ENCODE results near the gene WDR11.
"Not testable (repeated sequence)": the region's sequence is repeated elsewhere in the genome, so short reads cannot be mapped to it uniquely, and the experiment has no call there.

WDR11 gene

DNA sequence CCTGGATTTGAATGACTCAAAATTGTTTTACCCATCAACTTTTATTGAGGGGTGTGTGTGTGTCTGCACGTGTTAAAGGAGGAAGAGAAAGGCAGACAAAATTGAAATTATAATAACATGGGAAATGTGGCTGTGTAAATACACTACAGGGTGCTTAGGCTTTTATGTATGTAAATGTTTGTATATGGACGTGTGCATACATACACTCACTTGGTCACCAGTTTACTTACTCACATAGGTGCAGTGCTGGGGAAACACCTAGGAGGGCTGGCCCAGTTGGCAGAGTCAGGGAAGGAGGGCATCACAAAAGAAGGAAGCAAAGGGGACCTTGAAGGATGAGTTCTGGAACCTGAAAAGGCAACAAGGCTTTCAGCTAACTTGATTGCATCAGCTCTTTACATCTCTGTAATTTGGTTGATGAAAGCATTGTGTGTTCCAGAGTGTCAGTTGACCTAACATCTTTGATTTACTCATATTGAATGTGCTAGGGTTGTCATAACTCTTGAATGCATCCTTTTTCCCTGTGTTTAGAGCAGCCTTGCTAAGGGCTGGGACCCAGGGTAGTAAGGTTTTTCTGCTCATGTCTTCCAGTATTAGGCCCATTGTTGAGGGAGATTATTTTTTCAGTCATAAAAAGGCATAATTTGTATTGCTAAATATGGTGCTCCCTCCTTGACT, 10.2 kb downstream of the WDR11 start:
- DNase-seq (ENCODE audit: low read depth) = no peak

DNA sequence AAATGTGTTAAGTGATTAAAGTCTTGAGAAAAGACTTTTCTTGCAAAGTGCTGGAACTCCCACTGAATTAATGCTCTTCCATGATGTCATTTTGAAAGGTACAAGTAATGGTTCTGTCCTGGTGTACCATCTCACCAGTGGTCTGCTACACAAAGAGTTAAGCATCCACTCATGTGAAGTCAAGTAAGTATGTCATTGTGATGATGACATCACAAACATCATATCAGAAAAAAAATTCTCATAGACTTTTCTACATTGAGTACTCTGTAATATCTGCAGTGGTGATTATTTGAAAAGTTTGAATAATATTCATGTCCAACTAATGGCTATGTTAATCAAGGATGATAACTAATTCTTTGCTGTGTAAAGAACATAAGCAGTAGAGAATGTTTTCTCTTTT, 22.6 kb downstream of the WDR11 start:
- no peak for DNase-seq (ENCODE audit: low read depth)

DNA sequence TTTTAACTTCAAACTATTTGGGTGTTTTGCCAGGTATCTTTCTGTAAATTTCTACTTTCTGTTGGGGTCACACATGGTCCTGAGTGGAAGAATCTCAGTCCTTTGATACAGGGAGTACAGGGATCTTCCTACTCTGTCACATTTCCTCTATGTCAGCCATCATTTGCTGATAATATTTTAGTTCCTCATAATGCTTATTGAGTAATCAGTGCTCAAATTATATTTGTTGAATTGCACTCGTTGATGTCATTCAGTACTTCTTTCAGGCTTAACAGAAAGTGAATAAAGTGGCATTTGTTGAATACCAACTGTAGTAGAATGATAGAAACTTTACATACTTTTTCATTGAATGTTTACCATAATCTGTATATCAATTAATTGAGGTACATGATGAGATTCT, 31.9 kb downstream of the WDR11 start:
- DNase-seq (ENCODE audit: low read depth) = no peak

DNA sequence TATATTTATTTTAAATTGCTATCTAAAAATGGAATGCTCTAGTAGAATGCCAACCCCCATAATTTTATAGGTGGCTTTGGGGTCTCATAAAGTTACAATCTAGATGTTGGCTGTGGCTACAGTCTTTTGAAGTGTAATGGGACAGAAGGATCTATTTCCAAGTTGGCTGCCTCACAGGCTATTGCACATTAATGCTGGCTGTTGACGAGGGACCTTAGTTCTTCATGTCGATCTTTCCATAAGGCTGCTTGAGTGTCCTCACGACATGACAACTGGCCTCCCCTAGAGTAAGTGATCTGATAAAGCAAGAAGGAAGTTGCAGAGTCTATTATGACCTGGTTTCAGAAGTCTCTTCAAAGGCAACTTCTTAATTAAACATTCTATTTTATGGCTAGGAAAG, 36.3 kb downstream of the WDR11 start:
- no peak for DNase-seq (ENCODE audit: low read depth)

DNA sequence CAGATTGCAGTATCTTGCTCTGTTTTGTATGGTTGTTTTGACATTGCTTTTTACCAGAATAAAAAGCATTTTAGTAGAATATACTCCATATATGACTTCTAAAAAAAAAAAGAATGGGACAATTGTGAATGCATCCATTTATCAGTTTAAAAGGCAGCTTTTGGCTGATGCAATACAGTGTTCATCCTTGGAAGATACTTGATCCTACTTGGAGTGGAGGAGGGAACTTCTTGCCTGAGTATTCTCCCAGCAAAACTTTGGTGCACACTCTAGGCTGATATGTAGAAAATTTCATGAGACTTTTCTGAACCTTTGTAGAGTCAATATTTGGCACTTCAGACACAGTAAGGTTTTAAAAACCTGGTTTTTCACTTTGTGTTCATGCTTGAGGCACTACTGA, 40.2 kb downstream of the WDR11 start:
- DNase-seq (ENCODE audit: low read depth) = no peak

GRCh38 chr10:120894556-120894955, 43.4 kb downstream of the WDR11 start:
- no peak for DNase-seq (ENCODE audit: low read depth)

- DNase-seq (ENCODE audit: low read depth) = peak; percentile 27
These were observed 46.2 kb downstream of the WDR11 start for GRCh38 chr10:120897343-120897742.

GRCh38 chr10:120905268-120905667, 54.1 kb downstream of the WDR11 start:
- DNase-seq (ENCODE audit: low read depth) = no peak

DNA sequence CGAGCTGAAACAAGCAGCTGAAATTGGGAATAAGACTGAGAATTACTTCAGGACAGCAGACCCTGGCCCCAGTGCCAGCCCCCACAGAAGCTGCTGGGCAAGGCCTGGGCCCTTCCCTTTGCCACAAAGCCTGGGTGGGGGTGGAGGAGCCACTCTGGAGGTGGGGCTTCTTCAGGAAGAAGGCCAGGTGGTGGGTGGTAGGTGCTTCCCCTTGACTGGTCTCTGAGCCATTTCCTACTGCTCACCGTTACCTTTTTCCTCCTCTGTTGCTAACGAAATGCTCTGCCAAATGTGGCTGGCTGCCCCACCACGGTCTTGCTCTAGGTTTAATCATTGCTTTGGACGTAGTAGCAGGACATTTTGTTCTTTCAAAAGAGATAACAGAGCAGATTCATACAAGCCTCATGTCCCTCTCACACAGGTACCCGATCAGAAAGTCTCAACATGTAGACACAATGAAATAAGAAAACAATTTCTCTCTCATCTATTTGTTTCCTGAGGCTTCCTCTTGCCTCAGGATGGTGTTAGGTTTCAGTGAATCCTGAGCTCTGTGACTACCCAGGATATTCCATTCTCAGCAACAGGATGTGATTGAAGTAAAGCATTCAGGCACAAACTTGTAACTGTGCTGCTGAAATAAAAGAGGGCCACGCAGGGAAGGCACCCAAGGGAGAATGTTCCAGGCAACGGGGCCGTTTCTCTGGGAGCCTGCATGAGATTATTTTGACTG, 66.5 kb downstream of the WDR11 start:
- peak; percentile 32 for DNase-seq (ENCODE audit: low read depth)

GRCh38 chr10:120923886-120924285, 72.7 kb downstream of the WDR11 start:
- DNase-seq (ENCODE audit: low read depth) = not testable (repeated sequence)

GRCh38 chr10:120926611-120927010, 75.4 kb downstream of the WDR11 start:
- no peak for DNase-seq (ENCODE audit: low read depth)

- DNase-seq (ENCODE audit: low read depth) = no peak
These were observed 76.2 kb downstream of the WDR11 start for GRCh38 chr10:120927352-120927751.

DNA sequence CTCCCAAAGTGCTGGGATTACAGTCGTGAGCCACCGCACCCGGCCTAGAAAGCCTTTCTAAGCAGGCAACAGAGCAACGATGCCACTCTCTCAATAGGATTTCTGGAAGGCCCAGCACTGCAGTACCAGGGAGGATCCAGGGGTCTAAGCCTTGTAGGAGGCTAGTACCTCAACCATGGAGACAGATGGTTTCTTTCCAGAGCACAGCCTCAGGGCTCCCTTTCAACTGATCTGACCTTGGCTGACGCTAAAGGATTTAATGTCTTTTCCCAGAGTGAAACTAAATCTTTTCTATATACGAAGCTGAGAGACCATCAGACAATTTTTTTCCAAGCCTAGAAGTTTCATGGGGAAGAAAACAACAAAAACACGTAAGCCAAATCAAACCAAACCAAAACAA, 78.0 kb downstream of the WDR11 start:
- no peak for DNase-seq (ENCODE audit: low read depth)

- DNase-seq (ENCODE audit: low read depth) = no peak
These were observed 80.3 kb downstream of the WDR11 start for GRCh38 chr10:120931423-120931822.

DNA sequence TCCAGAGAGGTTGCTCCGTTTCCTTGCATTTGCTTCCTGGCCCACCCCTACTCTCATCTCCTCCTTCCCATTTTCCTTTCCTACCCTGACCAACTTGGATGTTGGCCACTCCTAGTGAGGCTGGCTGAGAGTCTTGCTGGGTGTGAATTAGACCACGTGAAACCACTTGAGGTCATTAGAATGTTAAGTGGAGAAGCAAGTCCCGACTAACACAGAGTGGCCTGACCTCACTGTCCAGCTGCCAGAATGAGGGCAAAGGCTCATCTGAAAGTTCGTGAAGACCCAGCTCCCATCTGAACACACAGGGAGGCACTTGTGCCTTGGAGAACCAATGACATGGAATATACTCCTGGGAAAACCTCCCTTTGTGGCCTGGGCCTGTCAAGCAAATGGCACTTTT, 80.8 kb downstream of the WDR11 start:
- DNase-seq (ENCODE audit: low read depth) = no peak

- no peak for DNase-seq (ENCODE audit: low read depth)
These were observed 87.7 kb downstream of the WDR11 start for GRCh38 chr10:120938822-120939221.

- DNase-seq (ENCODE audit: low read depth) = no peak
These were observed 89.2 kb downstream of the WDR11 start for GRCh38 chr10:120940299-120940900.

DNA sequence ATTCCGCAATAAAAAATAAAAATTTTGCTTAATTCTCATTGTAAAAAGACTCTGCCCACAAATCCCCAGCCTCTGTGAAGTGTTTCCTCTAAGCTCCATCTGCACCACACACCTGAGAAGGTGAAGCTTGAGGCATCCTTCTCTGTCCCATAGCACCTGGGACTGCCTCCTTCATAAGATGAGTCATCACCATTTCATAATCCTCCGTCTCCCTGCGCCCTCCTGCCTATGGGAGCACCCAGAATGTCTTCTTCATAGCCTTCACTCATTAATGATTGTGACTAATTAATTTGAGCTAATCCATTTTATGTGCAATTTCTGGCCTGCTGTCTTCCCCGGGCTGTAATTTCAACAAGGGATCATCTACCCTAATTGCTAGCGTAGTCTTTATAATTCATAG, 90.3 kb downstream of the WDR11 start:
- DNase-seq (ENCODE audit: low read depth) = no peak

GRCh38 chr10:120942806-120943413, 91.7 kb downstream of the WDR11 start:
- peak; percentile 73 for DNase-seq (ENCODE audit: low read depth)

GRCh38 chr10:120943542-120943941, 92.4 kb downstream of the WDR11 start:
- DNase-seq (ENCODE audit: low read depth) = no peak

DNA sequence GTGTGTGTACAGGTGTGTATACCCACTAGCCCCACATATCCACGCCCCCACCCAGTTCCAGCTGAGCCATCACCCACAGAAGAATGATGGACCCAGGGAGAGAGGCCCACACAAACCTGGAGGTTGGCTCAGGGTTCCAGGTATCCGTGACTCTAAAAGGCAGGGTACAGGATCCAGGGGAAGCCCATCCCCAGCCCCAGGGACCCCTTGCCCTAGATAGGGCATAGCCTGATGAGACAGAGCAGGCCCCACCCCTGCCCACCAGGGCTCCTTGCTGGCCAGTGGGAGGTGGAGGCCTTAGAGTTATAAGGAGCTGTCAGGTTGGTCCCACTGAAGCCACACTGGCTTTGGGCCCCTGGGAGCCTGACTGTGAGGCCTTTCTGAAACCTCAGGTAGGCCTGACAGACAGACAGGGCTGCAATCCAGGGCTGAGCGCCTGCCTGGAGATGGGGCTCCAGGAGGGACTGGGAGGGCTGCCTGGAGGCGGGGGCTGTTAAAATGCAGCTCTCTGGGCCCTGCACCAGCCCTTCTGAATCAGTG, 93.5 kb downstream of the WDR11 start:
- DNase-seq (ENCODE audit: low read depth) = no peak

DNA sequence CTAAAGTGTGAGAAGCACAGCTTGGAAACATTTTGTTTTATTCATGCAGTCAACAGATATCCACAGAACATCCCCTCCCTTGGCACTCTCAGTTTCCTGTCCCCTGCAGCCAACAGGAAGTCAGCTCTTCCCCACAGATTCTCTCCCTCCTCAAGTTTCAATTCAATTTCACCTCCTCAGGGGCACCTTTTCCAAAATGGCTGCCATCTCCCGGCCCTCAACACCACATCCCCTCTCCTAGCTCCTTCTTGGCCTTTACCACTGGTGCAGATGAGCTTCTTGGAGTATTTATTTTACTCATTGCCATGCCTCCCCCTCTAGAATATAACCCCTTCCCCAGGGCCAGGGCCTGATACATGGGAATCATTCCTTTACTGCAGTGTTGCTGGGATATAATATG, 94.0 kb downstream of the WDR11 start:
- DNase-seq (ENCODE audit: low read depth) = no peak

DNA sequence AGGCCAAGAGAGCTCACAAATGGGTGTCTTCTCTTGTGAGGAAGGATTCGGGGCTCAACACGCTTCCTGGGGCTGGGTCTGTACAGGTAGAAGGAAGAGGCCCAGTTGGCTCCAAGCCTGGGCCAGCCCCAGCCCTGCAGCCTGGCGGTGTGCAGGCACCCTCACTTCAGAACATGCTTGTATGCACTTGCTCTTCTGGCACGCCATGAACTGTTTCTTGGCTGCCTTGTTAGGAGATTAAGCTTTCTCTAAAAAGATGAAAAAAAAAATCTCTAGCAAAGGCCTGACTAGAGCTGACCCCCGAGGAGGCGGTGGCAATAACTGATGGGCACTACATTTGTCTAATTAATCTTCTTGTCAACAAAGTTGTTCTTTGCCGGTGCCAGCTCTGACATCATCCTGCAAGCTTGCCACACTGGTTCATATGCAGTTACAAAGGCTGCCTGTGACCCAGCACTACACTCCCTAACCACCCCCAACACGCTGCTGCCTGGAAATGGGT, 94.7 kb downstream of the WDR11 start:
- no peak for DNase-seq (ENCODE audit: low read depth)

Measured in iris pigment epithelial cell (primary cell).